Heart left ventricle (tissue), 13 donors: ENCODE results near the gene OXCT1.
"Not testable (repeated sequence)": the region's sequence is repeated elsewhere in the genome, so short reads cannot be mapped to it uniquely, and the experiment has no call there.

ENCODE experiments used
- CTCF ChIP-seq, 12 donors: fragments of 200-600 bp; sonication (generic) in 4 of 12; IDR thresholded peaks; one replicate each; pipeline versions ENCODE4 v1.5.0 to v1.8.0; 2018 to 2022; ENCODE audit warnings: antibody characterized with exemption in 12 of 12, mild to moderate bottlenecking in 5 of 12
- POLR2A ChIP-seq, 2 donors: fragments of 450-650 bp; IDR thresholded peaks; one replicate each; pipeline ENCODE4 v1.6.1; 2017; ENCODE audit warnings: antibody characterized with exemption in 2 of 2, mild to moderate bottlenecking in 2 of 2, moderate library complexity in 2 of 2
- donor health status: ischemic (EF 13 %, LVEDD 7.1; RV severe dilation, severe dysfunction).
- donor health status: DM: no; HTN: yes; CAD: no.
- donor health status: DM: no; HTN: no; CAD: no.
- donor health status: ischemic (EF 25% LVEDD 6.9; RV normal size, moderate dysfunction).
- donor health status: ischemic (EF 25% LVEDD 5.7; RV mildly dilated, moderate dysfunction).
- donor health status: ischemic (EF 35%, LVEDD 5.7; RV mildly dilated, moderate dysfunction).
- donor health status: nonischemic (EF 11% LVEDD 7.7; RV severe dilation, severe dysfunction).
- donor health status: DM: yes; HTN: yes; CAD: no.
- donor health status: PGD.
- donor health status: ischemic (EF 29% LVEDD 5.4; RV normal size, mild dysfunction).
- donor health status: nonischemic (EF 23%, LVEDD 6.1; RV moderate dilation, normal function).

- TF ChIP-seq POLR2A, CTCF (IDR thresholded peaks at IDR 0.05): not testable (repeated sequence)
Measured at GRCh38 chr5:41729381-41729780, 140.8 kb downstream of the OXCT1 start.
